IMR-90 (cell line): Measurements from ENCODE around the gene CHDH. TPM values are rescaled to one million over a fixed set of nuclear protein-coding genes. Genes with fewer than 3 reads are reported as not detected.

Experiments
- ATAC-seq: fragments of 200-7000 bp; cut with Tn5 transposase; 2 replicates; pipeline ENCODE4 v1.9.1; 2020; ENCODE audit warnings: low read depth, mild to moderate bottlenecking, moderate library complexity
- BruUV-seq: library from RNA; stranded (reverse); fragments of 400-500 nt; replicated peaks from 2 replicates; lab custom pipeline; 2021; lab: Mats Ljungman, UMichigan
- CTCF ChIA-PET: fragments of 300-600 bp; formaldehyde crosslinking; extraction: SDS; loops from one replicate; lab custom pipeline; 2021; ENCODE audit warnings: antibody characterized with exemption; lab: Yijun Ruan, JAX
- POLR2A ChIA-PET: fragments of 300-600 bp; sonication (Branson Sonifier 250); formaldehyde crosslinking; loops from one replicate; lab custom pipeline; 2022; ENCODE audit warnings: antibody characterized with exemption; ENCODE audit not compliant: unreplicated experiment; lab: Charles Lee
- DNase-seq: peaks from one replicate; pipeline ENCODE4 v3.0.0; 2013
- H2AFZ ChIP-seq: replicated peaks from 2 replicates; pipeline ENCODE3; 2013; ENCODE audit warnings: low read length, mild to moderate bottlenecking; ENCODE audit not compliant: poor library complexity
- H2AK5ac ChIP-seq: 2 replicates; pipeline ENCODE4 v1.6.1; 2013; ENCODE audit warnings: low read depth, low read length, inconsistent platforms
- H2AK9ac ChIP-seq: replicated peaks from 2 replicates; pipeline ENCODE3; 2013; ENCODE audit warnings: mild to moderate bottlenecking, low read depth, low read length, moderate library complexity; ENCODE audit not compliant: poor library complexity
- H2BK120ac ChIP-seq: 2 replicates; pipeline ENCODE4 v1.6.1; 2013; ENCODE audit warnings: low read depth, low read length, inconsistent platforms
- H2BK15ac ChIP-seq: 3 replicates; pipeline ENCODE4 v1.6.1; 2013; ENCODE audit warnings: low read depth, low read length, inconsistent platforms
- H2BK20ac ChIP-seq: 2 replicates; pipeline ENCODE4 v1.6.1; 2013; ENCODE audit warnings: low read depth, mild to moderate bottlenecking, inconsistent platforms, low read length, moderate library complexity
- H2BK5ac ChIP-seq: 2 replicates; pipeline ENCODE4 v1.6.1; 2013; ENCODE audit warnings: mild to moderate bottlenecking, low read depth, low read length, inconsistent platforms; ENCODE audit not compliant: poor library complexity, severe bottlenecking
- H3K14ac ChIP-seq: replicated peaks from 2 replicates; pipeline ENCODE4 v1.6.1; 2013; ENCODE audit warnings: low read depth, low read length, inconsistent platforms
- H3K18ac ChIP-seq: 2 replicates; pipeline ENCODE4 v1.6.1; 2013; ENCODE audit warnings: low read depth, low read length, control low read depth
- H3K23ac ChIP-seq: 2 replicates; pipeline ENCODE4 v1.6.1; 2013; ENCODE audit warnings: low read depth, low read length, inconsistent platforms
- H3K27ac ChIP-seq: 2 replicates; pipeline ENCODE4 v1.5.1; 2013; ENCODE audit warnings: mild to moderate bottlenecking, control low read depth, low read length; ENCODE audit not compliant: insufficient read depth
- H3K27me3 ChIP-seq: 2 replicates; pipeline ENCODE4 v1.6.1; 2013; ENCODE audit warnings: low read length; ENCODE audit not compliant: control insufficient read depth, insufficient read depth
- H3K36me3 ChIP-seq: 2 replicates; pipeline ENCODE4 v1.6.1; 2013; ENCODE audit warnings: low read length, mixed read lengths; ENCODE audit not compliant: control insufficient read depth, insufficient read depth
- H3K4ac ChIP-seq: 2 replicates; pipeline ENCODE4 v1.6.1; 2013; ENCODE audit warnings: low read depth, low read length, inconsistent platforms
- H3K4me1 ChIP-seq: 2 replicates; pipeline ENCODE4 v1.6.1; 2013; ENCODE audit warnings: low read length, mixed read lengths; ENCODE audit not compliant: control insufficient read depth, insufficient read depth
- H3K4me2 ChIP-seq: 2 replicates; pipeline ENCODE4 v1.6.1; 2013; ENCODE audit warnings: low read depth, mild to moderate bottlenecking, control low read depth, low read length, moderate library complexity
- H3K4me3 ChIP-seq: 2 replicates; pipeline ENCODE4 v1.5.1; 2013; ENCODE audit warnings: low read depth, mild to moderate bottlenecking, control low read depth, low read length, moderate library complexity; ENCODE audit not compliant: insufficient read depth
- H3K56ac ChIP-seq: 2 replicates; pipeline ENCODE4 v1.6.1; 2013; ENCODE audit warnings: low read length, inconsistent platforms; ENCODE audit not compliant: insufficient read depth; ENCODE audit errors: extremely low read depth
- H3K79me1 ChIP-seq, 2 experiments: 2 replicates each; pipeline ENCODE4 v1.6.1; 2013; ENCODE audit warnings: low read length in 2 of 2, inconsistent platforms in 1 of 2, low read depth in 1 of 2
- H3K9ac ChIP-seq: 2 replicates; pipeline ENCODE4 v1.6.1; 2013; ENCODE audit warnings: low read depth, low read length, control low read depth
- H3K9me1 ChIP-seq: 2 replicates; pipeline ENCODE4 v1.6.1; 2013; ENCODE audit warnings: low read length, inconsistent platforms; ENCODE audit not compliant: insufficient read depth
- H3K9me3 ChIP-seq: 2 replicates; pipeline ENCODE4 v1.6.1; 2013; ENCODE audit warnings: low read length; ENCODE audit not compliant: control insufficient read depth, insufficient read depth
- H4K20me1 ChIP-seq: 2 replicates; pipeline ENCODE4 v1.6.1; 2013; ENCODE audit warnings: low read length, inconsistent platforms; ENCODE audit not compliant: insufficient read depth
- H4K5ac ChIP-seq: 2 replicates; pipeline ENCODE4 v1.6.1; 2013; ENCODE audit warnings: mild to moderate bottlenecking, low read depth, low read length, control low read depth
- H4K8ac ChIP-seq, 2 experiments: 2 replicates each; pipeline ENCODE4 v1.6.1; 2013; ENCODE audit warnings: low read depth in 2 of 2, low read length in 2 of 2, control low read depth in 1 of 2, inconsistent platforms in 1 of 2
- H4K91ac ChIP-seq: 2 replicates; pipeline ENCODE4 v1.6.1; 2013; ENCODE audit warnings: low read depth, low read length, inconsistent platforms; ENCODE audit not compliant: insufficient read depth
- BHLHE40 ChIP-seq: fragments of 150-350 bp; IDR thresholded peaks from 2 replicates; pipeline ENCODE4 v1.6.1; 2016; ENCODE audit warnings: mild to moderate bottlenecking, low read depth, low read length
- CEBPB ChIP-seq: IDR thresholded peaks from 2 replicates; pipeline ENCODE4 v1.6.1; 2012; ENCODE audit warnings: low read depth, low read length, improper control_type of control experiment
- CHD1 ChIP-seq: IDR thresholded peaks from 2 replicates; pipeline ENCODE4 v1.6.1; 2012; ENCODE audit warnings: low read depth, low read length, improper control_type of control experiment
- FOS ChIP-seq: fragments of 150-350 bp; IDR thresholded peaks from 2 replicates; pipeline ENCODE4 v1.6.1; 2016; ENCODE audit warnings: low read depth, low read length
- MAFK ChIP-seq: IDR thresholded peaks from 2 replicates; pipeline ENCODE4 v1.6.1; 2012; ENCODE audit warnings: low read depth, low read length, improper control_type of control experiment
- MAZ ChIP-seq: IDR thresholded peaks from 2 replicates; pipeline ENCODE4 v1.6.1; 2012; ENCODE audit warnings: low read depth, mild to moderate bottlenecking, low read length, improper control_type of control experiment, moderate library complexity, borderline replicate concordance
- MXI1 ChIP-seq: IDR thresholded peaks from 2 replicates; pipeline ENCODE4 v1.6.1; 2012; ENCODE audit warnings: low read depth, mild to moderate bottlenecking, low read length, moderate library complexity, borderline replicate concordance
- NFE2L2 ChIP-seq: fragments of 150-350 bp; IDR thresholded peaks from 2 replicates; pipeline ENCODE4 v1.6.1; 2016; ENCODE audit warnings: low read depth, mild to moderate bottlenecking, low read length
- POLR2A ChIP-seq: IDR thresholded peaks from 2 replicates; pipeline ENCODE4 v1.6.1; 2012; ENCODE audit warnings: mild to moderate bottlenecking, low read depth, low read length
- RAD21 ChIP-seq: IDR thresholded peaks from 2 replicates; pipeline ENCODE4 v1.6.1; 2012; ENCODE audit warnings: low read length, improper control_type of control experiment
- RCOR1 ChIP-seq: IDR thresholded peaks from 2 replicates; pipeline ENCODE4 v1.6.1; 2012; ENCODE audit warnings: mild to moderate bottlenecking, low read length, improper control_type of control experiment; ENCODE audit not compliant: insufficient replicate concordance
- RFX5 ChIP-seq: IDR thresholded peaks from 2 replicates; pipeline ENCODE4 v1.8.0; 2012; ENCODE audit warnings: low read depth, mild to moderate bottlenecking, low read length, moderate library complexity
- SMC3 ChIP-seq: fragments of 150-350 bp; IDR thresholded peaks from 2 replicates; pipeline ENCODE4 v1.6.1; 2016; ENCODE audit warnings: low read depth, mild to moderate bottlenecking, antibody characterized with exemption, low read length, moderate library complexity
- WGBS, 2 experiments: methylation state at CpG; one replicate each; pipeline versions ENCODE4 v1.1.5 to v1.1.7; 2013; ENCODE audit warnings: missing lambda C conversion rate in 2 of 2; ENCODE audit not compliant: insufficient read length in 1 of 2; ENCODE audit errors: extremely low coverage in 2 of 2; 5-methylcytosine and 5-hydroxymethylcytosine counted together
- dilution Hi-C: fragments of 300-500 bp; cut with HindIII; formaldehyde crosslinking; loops from one replicate; pipeline ENCODE4 v1.14.3; 2018; ENCODE audit warnings: low sequenced_read_pairs; ENCODE audit not compliant: unreplicated experiment
- in situ Hi-C: fragments of 300-500 bp; cut with MboI; formaldehyde crosslinking; loops from 3 replicates; pipeline ENCODE4 v1.14.3; 2019; ENCODE audit warnings: low sequenced_read_pairs, inconsistent platforms, mixed read lengths
- intact Hi-C: fragments of 100-400 bp; cut with micrococcal nuclease; formaldehyde crosslinking; loops from 2 replicates; pipeline ENCODE4 v1.10.0; 2022
- polyA plus RNA-seq, 3 experiments: library from polyadenylated mRNA; depleted of rRNA; stranded (reverse); fragments of >200 nt; gene quantifications; 2 replicates each; pipeline ENCODE4 v1.2.3, GENCODE V29; 2012; ENCODE audit warnings: low replicate concordance in 1 of 3
- total RNA-seq: library from RNA; depleted of rRNA; stranded (reverse); fragments of >200 nt; gene quantifications from 2 replicates; pipeline ENCODE4 v1.2.3, GENCODE V29; 2012
- TF ChIP-seq, protein P1 (sequence below): conservative IDR thresholded peaks from 2 replicates; pipeline ENCODE4 v1.5.1; 2012; ENCODE audit warnings: mild to moderate bottlenecking, low read depth, low read length, improper control_type of control experiment
- TF ChIP-seq, protein P2 (sequence below): fragments of 150-350 bp; IDR thresholded peaks from 2 replicates; pipeline ENCODE4 v1.6.1; 2016; ENCODE audit warnings: low read depth, mild to moderate bottlenecking, low read length, moderate library complexity, borderline replicate concordance
- TF ChIP-seq, protein P3 (sequence below): fragments of 150-350 bp; IDR thresholded peaks from 2 replicates; pipeline ENCODE4 v1.6.1; 2017; ENCODE audit warnings: mild to moderate bottlenecking, antibody characterized with exemption, low read length, low read depth

The CHDH gene
- total and polyA plus RNA-seq, 2 of the 4 experiments (the other 2 are of a cell fraction), result under 0.01 to 0.19 TPM

DNA sequence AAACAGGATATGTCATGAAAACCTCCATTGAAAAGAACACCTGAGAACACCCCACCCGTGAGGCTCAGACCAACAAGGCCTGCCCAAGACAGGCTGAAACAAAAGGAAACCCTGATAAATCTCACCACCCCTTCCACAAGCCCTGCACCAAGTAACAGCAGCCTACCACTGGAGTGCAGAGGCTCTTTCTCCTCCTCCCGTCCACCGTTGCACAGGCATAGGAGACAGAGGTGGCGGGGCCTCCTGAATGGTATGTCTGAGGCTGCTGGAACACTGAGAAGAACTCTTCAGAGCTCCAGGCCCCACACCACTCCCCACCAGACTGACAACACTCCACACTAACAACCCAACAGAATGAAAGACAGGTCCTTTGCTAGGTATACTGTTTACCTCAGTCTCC, 21.4 kb downstream of the CHDH start:
- no peak overlapping the region for H3K4me3 ChIP-seq
- CTCF ChIA-PET, result no interaction called here
- H4K91ac ChIP-seq, result no peak overlapping the region
- H3K27me3 ChIP-seq, result no peaks in the 10 kb centered on the region; the same call in 1 of the 2 replicates
- H2BK15ac ChIP-seq, result no peak overlapping the region
- no peak overlapping the region for H4K8ac ChIP-seq
- H2BK20ac ChIP-seq, result no peak overlapping the region
- no peak for ATAC-seq
- H3K4ac ChIP-seq, result no peak overlapping the region
- intact Hi-C loops, result no loop called here
- dilution Hi-C loops, result no loop called here
- H3K18ac ChIP-seq, result no peak overlapping the region
- no peaks in the 10 kb centered on the region for H3K9me3 ChIP-seq
- no CpG with 5 or more reads among the region's 4 CpGs for WGBS, 2 experiments
- no peaks in the 10 kb centered on the region for H3K79me1 ChIP-seq
- H3K27ac ChIP-seq, result no peak overlapping the region
- no peak overlapping the region for H3K23ac ChIP-seq
- in situ Hi-C loops, result no loop called here
- no peaks in the 10 kb centered on the region for H3K9me1 ChIP-seq
- no peak overlapping the region for H2BK120ac ChIP-seq
- POLR2A ChIA-PET, result no interaction called here
- H3K4me2 ChIP-seq, result no peak overlapping the region
- no peaks in the 10 kb centered on the region for H3K36me3 ChIP-seq
- H3K9ac ChIP-seq, result no peak overlapping the region
- no peak overlapping the region for H2AK9ac ChIP-seq
- no peaks in the 10 kb centered on the region for H4K20me1 ChIP-seq
- no peak overlapping the region for H2BK5ac ChIP-seq
- no peak overlapping the region for H4K5ac ChIP-seq
- no peak overlapping the region for H2AK5ac ChIP-seq
- no peak overlapping the region for H3K56ac ChIP-seq
- no peak overlapping the region for H2AFZ ChIP-seq
- BruUV-seq, result no TSS peak
- H3K4me1 ChIP-seq, result no peaks in the 10 kb centered on the region
- no peak overlapping the region for H3K14ac ChIP-seq
- TF ChIP-seq SMC3 (no peak), MAFK (no peak), CEBPB (no peak), NFE2L2 (no peak), CHD1 (no peak), RCOR1 (no peak), MAZ (no peak), RFX5 (no peak), RAD21 (no peak), FOS (no peak), MXI1 (no peak), BHLHE40 (no peak), POLR2A (no peak)
- TF ChIP-seq, protein P1, sequence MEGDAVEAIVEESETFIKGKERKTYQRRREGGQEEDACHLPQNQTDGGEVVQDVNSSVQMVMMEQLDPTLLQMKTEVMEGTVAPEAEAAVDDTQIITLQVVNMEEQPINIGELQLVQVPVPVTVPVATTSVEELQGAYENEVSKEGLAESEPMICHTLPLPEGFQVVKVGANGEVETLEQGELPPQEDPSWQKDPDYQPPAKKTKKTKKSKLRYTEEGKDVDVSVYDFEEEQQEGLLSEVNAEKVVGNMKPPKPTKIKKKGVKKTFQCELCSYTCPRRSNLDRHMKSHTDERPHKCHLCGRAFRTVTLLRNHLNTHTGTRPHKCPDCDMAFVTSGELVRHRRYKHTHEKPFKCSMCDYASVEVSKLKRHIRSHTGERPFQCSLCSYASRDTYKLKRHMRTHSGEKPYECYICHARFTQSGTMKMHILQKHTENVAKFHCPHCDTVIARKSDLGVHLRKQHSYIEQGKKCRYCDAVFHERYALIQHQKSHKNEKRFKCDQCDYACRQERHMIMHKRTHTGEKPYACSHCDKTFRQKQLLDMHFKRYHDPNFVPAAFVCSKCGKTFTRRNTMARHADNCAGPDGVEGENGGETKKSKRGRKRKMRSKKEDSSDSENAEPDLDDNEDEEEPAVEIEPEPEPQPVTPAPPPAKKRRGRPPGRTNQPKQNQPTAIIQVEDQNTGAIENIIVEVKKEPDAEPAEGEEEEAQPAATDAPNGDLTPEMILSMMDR, result no peak
- TF ChIP-seq, protein P2, sequence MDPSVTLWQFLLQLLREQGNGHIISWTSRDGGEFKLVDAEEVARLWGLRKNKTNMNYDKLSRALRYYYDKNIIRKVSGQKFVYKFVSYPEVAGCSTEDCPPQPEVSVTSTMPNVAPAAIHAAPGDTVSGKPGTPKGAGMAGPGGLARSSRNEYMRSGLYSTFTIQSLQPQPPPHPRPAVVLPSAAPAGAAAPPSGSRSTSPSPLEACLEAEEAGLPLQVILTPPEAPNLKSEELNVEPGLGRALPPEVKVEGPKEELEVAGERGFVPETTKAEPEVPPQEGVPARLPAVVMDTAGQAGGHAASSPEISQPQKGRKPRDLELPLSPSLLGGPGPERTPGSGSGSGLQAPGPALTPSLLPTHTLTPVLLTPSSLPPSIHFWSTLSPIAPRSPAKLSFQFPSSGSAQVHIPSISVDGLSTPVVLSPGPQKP, result no peak
- TF ChIP-seq, protein P3, sequence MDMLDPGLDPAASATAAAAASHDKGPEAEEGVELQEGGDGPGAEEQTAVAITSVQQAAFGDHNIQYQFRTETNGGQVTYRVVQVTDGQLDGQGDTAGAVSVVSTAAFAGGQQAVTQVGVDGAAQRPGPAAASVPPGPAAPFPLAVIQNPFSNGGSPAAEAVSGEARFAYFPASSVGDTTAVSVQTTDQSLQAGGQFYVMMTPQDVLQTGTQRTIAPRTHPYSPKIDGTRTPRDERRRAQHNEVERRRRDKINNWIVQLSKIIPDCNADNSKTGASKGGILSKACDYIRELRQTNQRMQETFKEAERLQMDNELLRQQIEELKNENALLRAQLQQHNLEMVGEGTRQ, result no peak
- DNase-seq, result no peak
